ENCODE results near the gene CREB5.
"Not testable (repeated sequence)": the region's sequence is repeated elsewhere in the genome, so short reads cannot be mapped to it uniquely, and the experiment has no call there.

The CREB5 gene

DNA sequence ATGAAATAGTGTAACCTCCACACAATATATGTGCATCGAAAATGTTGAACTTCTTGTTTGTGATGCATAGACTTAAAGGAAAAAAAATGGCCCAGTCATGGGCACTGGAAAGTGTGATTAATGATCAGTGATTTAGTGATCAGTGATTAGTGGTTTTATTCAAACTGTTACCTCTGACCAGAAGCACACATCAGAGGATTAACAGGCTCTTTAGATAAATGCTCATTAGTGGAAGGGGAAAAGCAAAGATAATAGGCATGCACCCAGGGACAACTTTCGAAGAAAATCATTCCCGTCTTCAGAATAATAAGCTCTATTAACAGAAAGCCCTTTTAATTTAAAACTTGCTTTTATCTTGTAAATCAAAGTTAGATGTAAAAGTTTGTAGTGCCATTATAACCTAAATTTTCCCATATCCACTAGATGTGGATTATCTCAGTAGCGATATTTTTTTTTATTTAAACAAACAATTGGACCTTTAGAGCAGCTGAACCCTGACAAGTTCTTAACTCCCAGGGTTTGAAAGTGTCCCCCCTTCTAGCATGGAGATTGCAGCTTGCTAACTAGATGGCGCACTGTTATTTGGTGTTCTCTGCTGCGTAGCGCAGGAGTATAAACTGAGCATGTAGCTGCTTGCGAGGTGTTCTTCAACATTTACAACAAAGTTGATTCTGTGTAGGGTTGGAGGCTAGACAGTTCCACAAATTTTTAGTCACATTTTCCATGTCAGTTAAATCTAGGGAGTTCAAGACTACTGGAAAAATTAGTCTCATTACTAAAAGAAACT is at the start of gene CREB5:
TSS of gene CREB5 (plus strand) at position 643 of the 787 bp plus-strand sequence. CDS start 397 bp downstream, outside the sequence.
- no peak within 1 kb of the TSS for H3K27ac ChIP-seq
- H3K4me3 ChIP-seq: peak within 1 kb of the TSS in 2 of 7 experiments; percentile 55 to 63

GRCh38 chr7:28362812-28363211 is 49.5 kb upstream of the CREB5 start:
- no peak overlapping the region for H3K27ac ChIP-seq
- no peak overlapping the region for H3K4me3 ChIP-seq

DNA sequence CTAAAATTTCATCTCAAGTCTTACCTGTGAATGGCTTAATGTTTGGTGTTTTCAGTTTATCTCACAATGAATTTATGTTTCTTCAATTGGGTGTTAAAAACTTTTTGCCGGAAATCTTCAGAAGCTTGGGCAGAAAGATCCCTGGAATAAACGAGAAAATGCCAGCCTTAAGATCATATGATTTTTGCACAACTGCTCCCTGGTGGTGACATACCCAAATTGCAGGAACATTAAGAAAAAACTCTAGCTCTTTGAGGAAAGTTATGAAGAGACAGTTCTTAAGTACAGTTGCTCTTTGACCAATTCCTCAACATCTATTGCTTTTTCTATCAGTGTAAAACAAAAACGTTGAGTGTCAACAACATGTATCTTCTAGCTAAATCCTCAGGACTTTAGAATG is 48.2 kb upstream of the CREB5 start:
- H3K27ac ChIP-seq: no peak overlapping the region
- H3K4me3 ChIP-seq: no peak overlapping the region

DNA sequence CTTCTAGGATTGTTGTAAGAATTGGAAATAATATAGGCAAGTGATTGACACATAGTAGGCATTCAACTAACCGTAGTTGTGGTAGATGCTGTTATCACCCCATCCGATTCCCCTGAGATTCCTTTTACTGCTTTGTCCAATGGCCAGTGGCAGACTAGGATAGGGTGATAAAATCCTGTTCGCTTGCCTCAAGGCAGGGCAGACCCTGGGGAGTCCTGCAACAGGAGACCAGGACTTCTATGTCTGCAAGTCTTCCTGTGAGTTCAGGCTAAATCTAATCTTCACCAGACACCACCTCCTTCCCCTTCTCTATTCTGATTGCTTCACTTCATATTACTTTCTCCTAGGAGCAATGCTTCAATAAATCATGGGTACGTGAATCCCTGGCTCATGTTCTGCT is 42.8 kb upstream of the CREB5 start:
- Histone ChIP-seq H3K27ac (no peak overlapping the region), H3K4me3 (no peak overlapping the region)

- H3K4me3 ChIP-seq: no peak overlapping the region
- H3K27ac ChIP-seq: no peak overlapping the region
Observed at GRCh38 chr7:28371846-28372245, 40.5 kb upstream of the CREB5 start.

DNA sequence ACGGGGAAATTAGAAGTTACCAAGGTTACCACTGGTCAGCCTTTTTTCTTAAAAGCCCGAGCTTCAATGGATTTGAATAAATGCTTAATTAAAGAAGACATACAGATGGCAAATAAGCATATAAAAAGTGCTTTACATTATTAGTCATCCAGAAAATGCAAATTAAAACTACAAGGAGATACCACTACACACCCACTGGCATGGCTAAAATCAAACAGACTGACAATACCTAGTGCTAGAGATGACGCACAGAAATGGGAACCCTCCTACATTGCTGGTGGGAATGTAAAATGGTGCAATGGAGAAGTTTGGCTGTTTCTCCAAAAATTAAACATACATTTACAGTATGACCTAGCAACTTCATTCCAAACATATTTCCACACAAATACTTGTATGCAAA is 38.3 kb upstream of the CREB5 start:
- H3K4me3 ChIP-seq: no peak overlapping the region
- H3K27ac ChIP-seq: no peak overlapping the region

- H3K4me3 ChIP-seq: no peak overlapping the region
- H3K27ac ChIP-seq: no peak overlapping the region
Observed at GRCh38 chr7:28375729-28376128, 36.6 kb upstream of the CREB5 start.

- Histone ChIP-seq H3K4me3 (no peak overlapping the region), H3K27ac (no peak overlapping the region)
Observed at GRCh38 chr7:28376634-28377033, 35.7 kb upstream of the CREB5 start.

DNA sequence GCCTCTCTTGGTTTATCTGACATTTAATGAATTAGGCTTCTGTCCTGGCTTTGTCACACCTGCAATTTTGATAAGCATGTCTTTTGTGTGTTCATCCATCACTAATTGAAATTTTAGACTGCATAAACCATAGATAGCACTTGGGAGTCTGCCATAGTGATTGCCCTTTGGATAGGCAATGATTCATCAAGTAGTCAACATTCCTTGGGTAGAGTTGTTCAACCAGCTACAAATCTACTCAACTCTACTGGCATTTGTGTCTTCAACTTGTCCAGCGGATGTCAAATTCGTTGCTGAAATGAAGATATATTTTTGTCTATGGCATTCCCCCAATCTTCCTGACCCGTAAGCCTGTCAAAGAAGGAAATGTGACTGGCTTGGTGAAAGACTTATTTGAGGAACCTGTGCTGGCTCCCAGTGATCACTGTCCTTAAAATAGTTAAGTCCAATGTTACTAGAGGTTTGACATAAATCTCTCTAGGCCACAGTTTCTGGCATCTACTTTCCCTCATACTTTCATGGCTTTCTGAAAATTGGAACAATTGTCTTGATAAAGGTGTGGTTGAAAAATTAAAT is 33.7 kb upstream of the CREB5 start:
- H3K27ac ChIP-seq: no peak overlapping the region
- no peak overlapping the region for H3K4me3 ChIP-seq

- H3K4me3 ChIP-seq: no peak overlapping the region
- no peak overlapping the region for H3K27ac ChIP-seq
Observed at GRCh38 chr7:28381466-28381865, 30.9 kb upstream of the CREB5 start.

DNA sequence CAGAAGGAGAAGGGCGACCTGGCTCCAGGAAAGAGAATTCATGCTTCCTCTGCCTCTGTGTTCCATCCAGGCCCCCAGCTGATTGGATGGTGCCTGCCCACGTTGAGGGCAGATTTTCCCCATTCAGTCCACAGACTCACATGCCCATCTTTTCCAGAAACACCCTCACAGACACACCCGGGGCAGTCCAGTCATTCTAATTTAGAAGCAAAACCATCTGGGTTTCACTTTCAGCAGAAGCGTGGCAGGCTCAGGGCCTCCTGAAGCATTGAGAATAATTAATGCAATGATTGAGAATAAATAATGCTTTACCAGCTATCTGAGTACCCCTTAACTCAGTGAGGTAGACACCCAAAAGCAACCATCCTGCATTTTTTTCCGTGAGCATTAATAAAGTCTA is 30.2 kb upstream of the CREB5 start:
- Histone ChIP-seq H3K4me3 (no peak overlapping the region), H3K27ac (no peak overlapping the region)

DNA sequence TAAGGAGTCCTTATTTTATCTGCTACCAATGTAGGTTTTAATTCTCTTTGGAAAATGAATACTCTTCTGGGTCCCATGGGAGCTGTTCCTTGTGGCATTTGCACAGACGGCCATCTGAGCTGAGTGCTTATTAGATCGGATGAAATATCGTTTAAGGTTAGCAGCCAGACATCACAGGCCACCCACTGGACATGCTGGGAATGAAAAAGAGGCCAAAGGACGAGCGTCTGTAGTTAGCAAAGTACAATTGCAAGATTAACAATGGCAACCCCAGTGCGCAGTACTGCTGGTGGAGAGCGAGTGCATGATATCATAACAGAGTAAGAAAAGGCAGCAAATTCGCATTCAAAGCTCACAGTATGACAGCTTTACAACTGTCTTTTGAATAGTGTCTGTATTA is 28.3 kb upstream of the CREB5 start:
- Histone ChIP-seq H3K27ac (no peak overlapping the region), H3K4me3 (no peak overlapping the region)

GRCh38 chr7:28389504-28390395 is 22.6 kb upstream of the CREB5 start:
- peak overlapping the region in 5 of 21 experiments; percentile 16 to 50 (median 35) for H3K27ac ChIP-seq
- peak overlapping the region in 1 of 7 experiments; percentile 1 for H3K4me3 ChIP-seq

DNA sequence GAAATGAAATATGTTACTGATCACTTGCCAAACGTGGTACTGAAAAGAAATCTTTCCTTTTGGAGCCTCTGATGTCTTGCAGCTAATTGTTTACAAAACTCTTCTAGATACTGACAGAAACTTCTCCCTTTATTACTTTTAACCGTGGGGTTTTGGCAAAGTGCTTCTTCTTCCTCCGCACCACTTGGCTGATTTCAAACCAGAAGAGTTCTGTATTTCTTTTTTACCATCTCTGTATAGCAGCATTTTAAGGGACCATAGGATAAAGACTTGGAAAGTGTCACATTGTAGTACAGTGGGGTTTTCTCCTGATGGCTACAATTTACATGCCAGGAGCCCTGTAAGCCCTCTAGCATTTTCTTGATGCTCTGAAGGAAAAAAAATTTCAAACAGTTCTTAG is 21.9 kb upstream of the CREB5 start:
- Histone ChIP-seq H3K27ac (no peak overlapping the region), H3K4me3 (no peak overlapping the region)

DNA sequence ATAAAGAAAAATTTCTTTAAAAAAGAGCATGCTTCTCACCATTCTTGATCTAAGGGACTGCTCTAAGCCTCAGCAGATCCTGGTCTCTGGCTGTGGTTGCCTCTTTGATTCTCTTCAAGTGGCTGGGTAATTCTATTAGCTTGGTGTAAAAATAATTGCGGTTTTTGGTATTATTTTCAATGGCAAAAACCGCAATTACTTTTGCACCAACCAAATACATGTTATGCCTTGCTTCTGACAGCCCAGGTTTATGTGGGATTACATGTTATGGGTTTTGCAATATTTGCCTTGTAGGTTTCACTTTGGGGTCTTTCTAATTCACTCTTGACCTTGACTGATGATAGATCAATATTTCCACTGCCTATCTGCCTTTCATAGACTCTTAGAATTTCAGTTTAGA is 20.0 kb upstream of the CREB5 start:
- Histone ChIP-seq H3K4me3 (no peak overlapping the region), H3K27ac (no peak overlapping the region)

GRCh38 chr7:28395404-28395803 is 16.9 kb upstream of the CREB5 start:
- H3K27ac ChIP-seq: peak overlapping the region in 1 of 21 experiments; percentile 10
- no peak overlapping the region for H3K4me3 ChIP-seq

GRCh38 chr7:28395831-28396230 is 16.5 kb upstream of the CREB5 start:
- Histone ChIP-seq H3K4me3 (no peak overlapping the region), H3K27ac (peak overlapping the region in 1 of 21 experiments; percentile 10)

DNA sequence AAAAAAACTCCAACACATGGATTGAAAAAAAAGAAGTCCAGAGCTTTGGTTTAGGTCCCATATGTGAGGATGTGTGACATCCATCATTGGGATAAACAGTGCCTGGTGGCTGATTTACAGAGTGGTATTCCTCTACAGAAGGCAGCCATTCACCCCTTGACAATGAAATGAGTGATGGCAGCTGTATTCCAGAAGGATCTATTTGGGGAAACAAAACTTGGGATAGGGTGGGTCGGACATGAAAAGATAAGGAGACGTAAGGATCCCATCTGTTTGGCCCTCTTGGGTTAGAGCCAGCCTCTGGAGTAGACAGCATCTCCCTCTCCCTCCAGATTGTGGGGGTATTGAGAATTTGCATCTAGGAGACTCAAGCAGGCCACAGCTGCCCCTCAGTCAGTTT is 15.2 kb upstream of the CREB5 start:
- Histone ChIP-seq H3K4me3 (no peak overlapping the region), H3K27ac (no peak overlapping the region)

- no peak overlapping the region for H3K4me3 ChIP-seq
Observed at GRCh38 chr7:28400838-28401360, 11.4 kb upstream of the CREB5 start.

DNA sequence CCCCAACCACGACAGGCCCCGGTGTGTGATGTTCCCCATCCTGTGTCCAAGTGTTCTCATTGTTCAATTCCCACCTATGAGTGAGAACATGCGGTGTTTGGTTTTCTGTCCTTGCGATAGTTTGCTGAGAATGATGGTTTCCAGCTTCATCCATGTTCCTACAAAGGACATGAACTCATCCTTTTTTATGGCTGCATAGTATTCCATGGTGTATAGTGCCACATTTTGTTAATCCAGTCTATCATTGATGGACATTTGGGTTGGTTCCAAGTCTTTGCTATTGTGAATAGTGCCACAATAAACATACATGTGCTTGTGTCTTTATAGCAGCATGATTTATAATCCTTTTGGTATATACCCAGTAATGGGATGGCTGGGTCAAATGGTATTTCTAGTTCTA is 10.8 kb upstream of the CREB5 start:
- H3K4me3 ChIP-seq, H3K27ac ChIP-seq: not testable (repeated sequence)

More at GRCh38 chr7:28400838-28401360, 11.4 kb upstream of the CREB5 start:
- H3K27ac ChIP-seq: no peak overlapping the region
